Measurements from ENCODE around the gene CBX3.

GRCh38 chr7:26189697-26190096 lies 11.8 kb upstream of the CBX3 start:
- no peak for TF ChIP-seq CTCF (IDR thresholded peaks at IDR 0.05; ENCODE audit: insufficient read depth, low read length, poor library complexity, severe bottlenecking)
- TF ChIP-seq EZH2phosphoT487 (conservative IDR thresholded peaks at IDR 0.05; ENCODE audit: low read length): no peak

All from SU-DHL-6 (cell line).